HEK293T (cell line): ENCODE measurements around the gene CSN2.

ENCODE experiments used
- CTCF ChIA-PET: fragments of 350-600 bp; formaldehyde crosslinking; extraction: SDS; loops from one replicate; lab custom pipeline; 2021; ENCODE audit warnings: antibody characterized with exemption, inconsistent platforms; lab: Yijun Ruan, JAX
- POLR2A ChIA-PET: fragments of 350-600 bp; formaldehyde crosslinking; extraction: SDS; loops from one replicate; lab custom pipeline; 2020; ENCODE audit warnings: antibody characterized with exemption, inconsistent platforms; lab: Yijun Ruan, JAX
- DNase-seq: peaks from one replicate; pipeline ENCODE4 v3.0.0; 2012; ENCODE audit warnings: mixed read lengths; ENCODE audit errors: extremely low spot score
- ARNT ChIP-seq: fragments of 450-650 bp; IDR thresholded peaks from 2 replicates; pipeline ENCODE4 v1.6.1; 2017; ENCODE audit warnings: mild to moderate bottlenecking
- BHLHE40 ChIP-seq: fragments of 450-650 bp; IDR thresholded peaks from 2 replicates; pipeline ENCODE4 v1.6.1; 2016; ENCODE audit warnings: mild to moderate bottlenecking, moderate library complexity, borderline replicate concordance
- CTBP1 ChIP-seq: fragments of 450-650 bp; IDR thresholded peaks from 2 replicates; pipeline ENCODE4 v1.6.1; 2016; ENCODE audit warnings: borderline replicate concordance
- ELF4 ChIP-seq: fragments of 450-650 bp; IDR thresholded peaks from 2 replicates; pipeline ENCODE4 v1.6.1; 2017; ENCODE audit warnings: antibody characterized with exemption
- FOXA1 ChIP-seq: fragments of 450-650 bp; IDR thresholded peaks from 2 replicates; pipeline ENCODE4 v1.6.1; 2016; ENCODE audit warnings: mild to moderate bottlenecking
- FOXK2 ChIP-seq: fragments of 450-650 bp; IDR thresholded peaks from 2 replicates; pipeline ENCODE4 v1.6.1; 2016; ENCODE audit warnings: mild to moderate bottlenecking
- FOXM1 ChIP-seq: fragments of 450-650 bp; IDR thresholded peaks from 2 replicates; pipeline ENCODE4 v1.6.1; 2017; ENCODE audit warnings: mild to moderate bottlenecking, borderline replicate concordance
- HDGF ChIP-seq: fragments of 450-650 bp; IDR thresholded peaks from 2 replicates; pipeline ENCODE4 v1.6.1; 2017; ENCODE audit warnings: antibody characterized with exemption, borderline replicate concordance
- L3MBTL2 ChIP-seq: fragments of 450-650 bp; conservative IDR thresholded peaks from 2 replicates; pipeline ENCODE4 v1.6.1; 2016; ENCODE audit warnings: mild to moderate bottlenecking
- LEF1 ChIP-seq: fragments of 450-650 bp; IDR thresholded peaks from 2 replicates; pipeline ENCODE4 v1.6.1; 2017; ENCODE audit warnings: mild to moderate bottlenecking, borderline replicate concordance
- NFRKB ChIP-seq: fragments of 450-650 bp; IDR thresholded peaks from 2 replicates; pipeline ENCODE4 v1.6.1; 2016; ENCODE audit warnings: mild to moderate bottlenecking, moderate library complexity
- SP1 ChIP-seq: fragments of 450-650 bp; IDR thresholded peaks from 2 replicates; pipeline ENCODE4 v1.6.1; 2017
- SUZ12 ChIP-seq: fragments of 450-650 bp; IDR thresholded peaks from 2 replicates; pipeline ENCODE4 v1.6.1; 2016; ENCODE audit warnings: mild to moderate bottlenecking
- TARDBP ChIP-seq: fragments of 450-650 bp; IDR thresholded peaks from 2 replicates; pipeline ENCODE4 v1.6.1; 2016
- ZNF384 ChIP-seq: fragments of 450-650 bp; IDR thresholded peaks from 2 replicates; pipeline ENCODE4 v1.6.1; 2016
- TF ChIP-seq, protein P1 (sequence below): fragments of 450-650 bp; IDR thresholded peaks from 2 replicates; pipeline ENCODE4 v1.6.1; 2016

CSN2 gene

DNA sequence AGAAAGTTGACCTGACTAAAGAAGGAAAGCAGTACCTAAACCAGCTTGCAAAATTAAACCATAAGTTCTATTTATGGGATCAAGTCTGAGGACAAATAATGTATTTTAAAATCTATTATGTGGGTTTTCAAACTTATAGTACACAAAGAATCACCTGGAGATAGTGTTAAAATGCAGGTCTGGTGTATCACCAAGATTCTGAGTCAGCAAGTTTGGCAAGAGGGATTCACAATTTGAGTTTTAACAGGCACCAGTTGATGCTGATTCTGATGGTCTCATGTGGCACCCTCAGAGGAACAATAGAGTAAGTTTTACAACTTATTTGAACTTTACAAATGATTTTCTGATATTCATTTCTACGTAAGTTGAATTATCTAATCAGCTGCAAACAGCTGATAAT is 21.1 kb upstream of the CSN2 start:
- POLR2A ChIA-PET: no interaction called here
- TF ChIP-seq LEF1: no peak
- no peak for TF ChIP-seq SP1
- TF ChIP-seq FOXM1: no peak
- TF ChIP-seq BHLHE40: no peak
- TF ChIP-seq, protein P1, sequence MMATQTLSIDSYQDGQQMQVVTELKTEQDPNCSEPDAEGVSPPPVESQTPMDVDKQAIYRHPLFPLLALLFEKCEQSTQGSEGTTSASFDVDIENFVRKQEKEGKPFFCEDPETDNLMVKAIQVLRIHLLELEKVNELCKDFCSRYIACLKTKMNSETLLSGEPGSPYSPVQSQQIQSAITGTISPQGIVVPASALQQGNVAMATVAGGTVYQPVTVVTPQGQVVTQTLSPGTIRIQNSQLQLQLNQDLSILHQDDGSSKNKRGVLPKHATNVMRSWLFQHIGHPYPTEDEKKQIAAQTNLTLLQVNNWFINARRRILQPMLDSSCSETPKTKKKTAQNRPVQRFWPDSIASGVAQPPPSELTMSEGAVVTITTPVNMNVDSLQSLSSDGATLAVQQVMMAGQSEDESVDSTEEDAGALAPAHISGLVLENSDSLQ: no peak
- no peak for TF ChIP-seq NFRKB
- TF ChIP-seq ARNT: no peak
- TF ChIP-seq SUZ12: no peak
- TF ChIP-seq TARDBP: no peak
- no peak for TF ChIP-seq HDGF
- TF ChIP-seq ELF4: no peak
- no peak for TF ChIP-seq CTBP1
- no peak for TF ChIP-seq L3MBTL2
- no peak for DNase-seq
- CTCF ChIA-PET: no interaction called here

DNA sequence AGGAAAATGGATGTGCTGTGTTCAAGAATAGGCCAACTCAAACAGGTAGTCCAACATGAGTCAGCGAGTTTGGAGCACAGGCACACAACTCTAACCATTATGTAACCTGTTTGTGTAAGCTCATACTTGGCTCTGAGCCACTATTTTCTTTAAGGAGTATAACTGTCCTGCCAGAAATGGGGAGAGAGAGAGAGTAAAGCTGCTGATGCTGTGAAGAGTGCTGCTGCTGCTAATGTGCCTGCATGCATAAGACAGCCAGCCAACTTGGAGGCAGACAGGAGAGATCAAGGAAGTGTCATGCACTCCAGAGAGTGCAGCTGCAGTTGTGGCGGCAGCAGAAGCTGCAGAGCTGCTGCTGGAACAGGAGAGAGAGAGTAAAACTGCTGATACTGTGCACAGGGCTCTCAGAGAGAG is 18.5 kb upstream of the CSN2 start:
- POLR2A ChIA-PET: no interaction called here

DNA sequence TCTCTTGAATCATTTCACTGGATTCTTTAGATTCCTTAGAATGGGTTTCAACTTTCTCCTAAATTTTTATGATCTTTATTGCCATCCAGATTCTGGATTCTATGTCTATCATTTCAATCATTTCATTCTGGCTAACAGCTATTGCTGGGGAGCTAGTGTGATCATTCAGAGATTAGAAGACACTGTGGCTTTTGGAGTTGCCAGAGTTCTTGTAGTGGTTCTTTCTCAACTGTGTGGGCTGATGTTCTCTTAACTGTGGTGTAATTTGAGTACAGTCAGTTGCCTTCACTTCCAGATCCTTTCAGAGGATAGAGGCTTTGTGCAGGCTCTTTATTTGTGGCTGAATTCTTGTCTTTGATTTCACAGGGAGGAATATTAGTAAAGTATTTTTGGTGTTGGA is 12.1 kb upstream of the CSN2 start:
- no peak for DNase-seq
- TF ChIP-seq HDGF (no peak), ZNF384 (no peak), FOXM1 (no peak), BHLHE40 (no peak), ARNT (no peak), FOXA1 (no peak), SUZ12 (no peak), LEF1 (no peak), NFRKB (no peak), SP1 (no peak), ELF4 (no peak)
- TF ChIP-seq, protein P1: no peak
- ChIA-PET POLR2A (no interaction called here), CTCF (no interaction called here)

More for the DNA sequence above, 18.5 kb upstream of the CSN2 start:
- TF ChIP-seq LEF1 (no peak), TARDBP (no peak), HDGF (no peak), BHLHE40 (no peak), CTBP1 (no peak), NFRKB (no peak), L3MBTL2 (no peak)
- TF ChIP-seq, protein P1: no peak
- CTCF ChIA-PET: no interaction called here
- DNase-seq: peak; percentile 14

DNA sequence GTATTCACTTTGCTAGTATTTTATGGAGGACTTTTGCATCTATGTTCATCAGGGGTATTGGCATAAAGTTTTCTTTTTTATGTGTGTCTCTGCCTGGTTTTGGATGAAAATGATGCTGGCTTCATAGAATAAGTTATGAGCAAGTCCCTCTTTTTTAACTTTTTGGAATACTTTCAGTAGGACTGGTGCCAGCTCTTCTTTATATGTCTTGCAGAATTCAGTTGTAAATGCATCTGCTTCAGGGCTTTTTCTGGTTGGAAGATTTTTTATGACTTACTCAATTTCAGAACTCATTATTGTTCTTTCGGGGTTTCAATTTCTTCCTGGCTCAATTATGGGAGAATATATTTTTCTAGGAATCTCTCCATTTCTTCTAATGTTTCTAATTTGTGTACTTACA is 9.1 kb upstream of the CSN2 start:
- DNase-seq: no peak
- ChIA-PET CTCF (no interaction called here), POLR2A (no interaction called here)
- no peak for TF ChIP-seq BHLHE40
- no peak for TF ChIP-seq TARDBP
- no peak for TF ChIP-seq FOXK2
- TF ChIP-seq ARNT: no peak
- TF ChIP-seq, protein P1: no peak
- TF ChIP-seq ZNF384: no peak
- no peak for TF ChIP-seq FOXA1
- no peak for TF ChIP-seq SP1
- no peak for TF ChIP-seq FOXM1
- no peak for TF ChIP-seq HDGF
- TF ChIP-seq LEF1: no peak
- TF ChIP-seq ELF4: no peak
- TF ChIP-seq CTBP1: no peak
- TF ChIP-seq L3MBTL2: no peak
- no peak for TF ChIP-seq NFRKB

DNA sequence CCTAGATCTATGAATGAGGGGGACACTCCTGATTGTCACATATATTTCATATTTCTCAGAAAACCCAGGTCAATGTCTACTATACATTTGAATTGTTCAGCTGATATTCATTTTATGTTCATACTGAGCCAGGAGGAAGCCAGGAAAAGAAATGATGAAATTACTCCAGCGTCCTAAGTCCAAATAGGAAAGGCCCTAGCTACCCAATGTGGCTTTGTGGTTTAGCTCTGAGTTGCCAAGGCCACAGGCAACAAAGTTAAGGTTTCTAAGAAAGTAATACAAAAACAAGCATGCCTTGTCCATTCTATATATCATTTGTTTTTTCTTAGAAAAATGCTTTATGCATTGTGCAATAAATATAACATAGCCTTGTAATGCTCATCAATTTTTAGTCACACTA is 4.5 kb upstream of the CSN2 start:
- ChIA-PET CTCF (interaction anchor here (0.6 kb wide), 1 partner anchor 10 kb away, joined by 3 read pairs; no protein-coding TSS in a partner anchor), POLR2A (no interaction called here)
- TF ChIP-seq SP1 (no peak), BHLHE40 (no peak), ARNT (no peak), ZNF384 (no peak), L3MBTL2 (no peak)
- TF ChIP-seq, protein P1: no peak
- DNase-seq: no peak

DNA sequence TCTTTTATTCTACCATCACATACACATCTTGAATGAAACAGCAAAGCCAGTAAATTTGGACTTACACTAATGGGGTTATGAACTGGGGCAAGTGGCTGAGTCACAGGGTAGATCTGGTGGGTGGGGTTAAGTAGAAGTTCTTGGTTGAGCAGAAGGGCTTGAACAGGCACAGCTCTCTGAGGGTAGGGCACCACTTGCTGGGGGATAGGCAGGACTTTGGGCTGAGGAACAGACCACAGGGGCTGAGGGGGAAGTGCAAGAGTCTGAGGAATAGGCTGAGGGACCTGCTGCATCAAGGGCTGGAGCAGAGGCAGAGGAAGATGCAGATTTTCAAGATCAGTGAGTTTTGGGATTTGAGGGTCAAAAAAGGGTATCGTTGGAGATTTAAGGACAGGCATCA is 8.3 kb downstream of the CSN2 start:
- ChIA-PET CTCF (no interaction called here), POLR2A (no interaction called here)
- DNase-seq: no peak
- TF ChIP-seq, protein P1: no peak
- no peak for TF ChIP-seq ARNT
- no peak for TF ChIP-seq BHLHE40
- TF ChIP-seq LEF1: no peak
- no peak for TF ChIP-seq FOXA1
- no peak for TF ChIP-seq TARDBP
- no peak for TF ChIP-seq SUZ12
- no peak for TF ChIP-seq FOXK2
- TF ChIP-seq SP1: no peak
- TF ChIP-seq HDGF: no peak
- TF ChIP-seq L3MBTL2: no peak
- no peak for TF ChIP-seq ELF4
- TF ChIP-seq FOXM1: no peak
- no peak for TF ChIP-seq NFRKB
- no peak for TF ChIP-seq ZNF384
- no peak for TF ChIP-seq CTBP1
